GM21723 (cell line): ENCODE measurements around the gene IL17RE.

Source experiments
- ATAC-seq: cut with Tn5 transposase; IDR thresholded peaks from one replicate; pipeline ENCODE4 v1.9.1; 2021; ENCODE audit warnings: mild to moderate bottlenecking, moderate library complexity; ENCODE audit not compliant: unreplicated experiment

IL17RE gene

GRCh38 chr3:9903238-9903624 lies 583 bp downstream of the IL17RE start:
- ATAC-seq: no peak

- no peak for ATAC-seq
These were observed 1.3 kb downstream of the IL17RE start for GRCh38 chr3:9903904-9904303.

- ATAC-seq: no peak
These were observed 3.8 kb downstream of the IL17RE start for GRCh38 chr3:9906480-9906879.

GRCh38 chr3:9908286-9908685 lies 5.6 kb downstream of the IL17RE start:
- ATAC-seq: no peak

GRCh38 chr3:9909221-9910013 lies 6.8 kb downstream of the IL17RE start:
- ATAC-seq: no peak

- ATAC-seq: no peak
These were observed 9.2 kb downstream of the IL17RE start for GRCh38 chr3:9911863-9912262.

- ATAC-seq: no peak
These were observed 9.8 kb downstream of the IL17RE start for GRCh38 chr3:9912294-9912935.

GRCh38 chr3:9913601-9914000 lies 11.0 kb downstream of the IL17RE start:
- ATAC-seq: no peak

GRCh38 chr3:9914011-9914410 lies 11.4 kb downstream of the IL17RE start:
- no peak for ATAC-seq

GRCh38 chr3:9914559-9915253 lies 12.1 kb downstream of the IL17RE start:
- ATAC-seq: no peak

- ATAC-seq: no peak
These were observed 12.8 kb downstream of the IL17RE start for GRCh38 chr3:9915254-9916141.

- ATAC-seq: no peak
These were observed 13.7 kb downstream of the IL17RE start for GRCh38 chr3:9916346-9916733.

- no peak for ATAC-seq
These were observed 14.4 kb downstream of the IL17RE start, which contains the start of gene IL17RC for GRCh38 chr3:9916734-9917680. Gene IL17RC, plus strand, starts transcription at chr3:9917098. Its CDS starts 218 bp downstream, at chr3:9917316.

- no peak for ATAC-seq
These were observed 15.2 kb downstream of the IL17RE start for GRCh38 chr3:9917820-9918219.

GRCh38 chr3:9918261-9919038 lies 15.8 kb downstream of the IL17RE start:
- ATAC-seq: no peak

- no peak for ATAC-seq
These were observed 25.5 kb downstream of the IL17RE start for GRCh38 chr3:9928158-9928557.

- no peak for ATAC-seq
These were observed 28.3 kb downstream of the IL17RE start for GRCh38 chr3:9930804-9931418.

GRCh38 chr3:9932535-9932842 lies 29.8 kb downstream of the IL17RE start:
- no peak for ATAC-seq
